HG02588 (cell line): ENCODE measurements around the gene MAP9.
"Not testable (repeated sequence)": the region's sequence is repeated elsewhere in the genome, so short reads cannot be mapped to it uniquely, and the experiment has no call there.

Experiments used
- ATAC-seq: cut with Tn5 transposase; IDR thresholded peaks from one replicate; pipeline ENCODE4 v1.9.1; 2021; ENCODE audit warnings: mild to moderate bottlenecking, moderate library complexity; ENCODE audit not compliant: unreplicated experiment

MAP9 gene

GRCh38 chr4:155353923-155354540 lies 22.7 kb downstream of the MAP9 start:
- ATAC-seq: peak; percentile 94

- no peak for ATAC-seq
These were observed 34.6 kb downstream of the MAP9 start for GRCh38 chr4:155342142-155342541.

- no peak for ATAC-seq
These were observed 36.8 kb downstream of the MAP9 start for GRCh38 chr4:155339999-155340398.

- ATAC-seq: no peak
These were observed 37.2 kb downstream of the MAP9 start for GRCh38 chr4:155339588-155339987.

GRCh38 chr4:155338196-155338595 lies 38.6 kb downstream of the MAP9 start:
- ATAC-seq: no peak

- ATAC-seq: no peak
These were observed 40.5 kb downstream of the MAP9 start for GRCh38 chr4:155336242-155336641.

- ATAC-seq: no peak
These were observed 45.3 kb downstream of the MAP9 start for GRCh38 chr4:155331478-155331877.

GRCh38 chr4:155322782-155323181 lies 54.0 kb downstream of the MAP9 start:
- no peak for ATAC-seq

GRCh38 chr4:155321006-155321405 lies 55.8 kb downstream of the MAP9 start:
- no peak for ATAC-seq

- ATAC-seq: no peak
These were observed 57.2 kb downstream of the MAP9 start for GRCh38 chr4:155319516-155319915.

- not testable (repeated sequence) for ATAC-seq
These were observed 64.7 kb downstream of the MAP9 start for GRCh38 chr4:155312027-155312426.

- ATAC-seq: no peak
These were observed 69.0 kb downstream of the MAP9 start for GRCh38 chr4:155307731-155308277.

GRCh38 chr4:155305619-155306018 lies 71.1 kb downstream of the MAP9 start:
- ATAC-seq: no peak

- ATAC-seq: no peak
These were observed 72.4 kb downstream of the MAP9 start for GRCh38 chr4:155304375-155304774.

- no peak for ATAC-seq
These were observed 77.7 kb downstream of the MAP9 start for GRCh38 chr4:155299103-155299502.
